Activated T-cell treated with anti-CD3 and anti-CD28 coated beads, Interleukin-2, amount 50 U/mL, for 48 hours (primary cell): ENCODE data around the gene SAMD9L.
"Not testable (repeated sequence)": the region's sequence is repeated elsewhere in the genome, so short reads cannot be mapped to it uniquely, and the experiment has no call there.

Experiments
- DNase-seq, 2 experiments: peaks; one replicate each; pipeline ENCODE4 v3.0.0-alpha.2; 2020

Gene SAMD9L

GRCh38 chr7:93145354-93145753, 2.8 kb downstream of the SAMD9L start:
- DNase-seq = no peak

- no peak for DNase-seq
Measured at GRCh38 chr7:93142127-93142526, 6.1 kb downstream of the SAMD9L start.

- no peak for DNase-seq
Measured at GRCh38 chr7:93140582-93141191, 7.5 kb downstream of the SAMD9L start.

GRCh38 chr7:93138576-93138975, 9.6 kb downstream of the SAMD9L start:
- DNase-seq = no peak

- no peak for DNase-seq
Measured at GRCh38 chr7:93133005-93133404, 15.2 kb downstream of the SAMD9L start.

- DNase-seq = no peak
Measured at GRCh38 chr7:93132216-93132615, 16.0 kb downstream of the SAMD9L start.

GRCh38 chr7:93126954-93127353, 21.2 kb downstream of the SAMD9L start:
- not testable (repeated sequence) for DNase-seq

- not testable (repeated sequence) for DNase-seq
Measured at GRCh38 chr7:93123532-93123931, 24.7 kb downstream of the SAMD9L start.

- no peak for DNase-seq
Measured at GRCh38 chr7:93120592-93121549, 27.3 kb downstream of the SAMD9L start.

- DNase-seq = no peak
Measured at GRCh38 chr7:93119191-93119905, 28.8 kb downstream of the SAMD9L start.

GRCh38 chr7:93117852-93118530, 30.2 kb downstream of the SAMD9L start, which contains the start of gene SAMD9:
TSS of gene SAMD9 (minus strand) at chr7:93117979. CDS start at chr7:93106097, 11,882 bp downstream.
- peak; percentile 31 to 41 for DNase-seq

GRCh38 chr7:93117327-93117726, 30.9 kb downstream of the SAMD9L start:
- DNase-seq = no peak

- DNase-seq = peak; percentile 47 to 53
Measured at GRCh38 chr7:93115796-93116195, 32.4 kb downstream of the SAMD9L start.

- DNase-seq = no peak
Measured at GRCh38 chr7:93108003-93108402, 40.2 kb downstream of the SAMD9L start.

GRCh38 chr7:93097388-93097787, 50.8 kb downstream of the SAMD9L start:
- no peak for DNase-seq

GRCh38 chr7:93092757-93093370, 55.3 kb downstream of the SAMD9L start:
- DNase-seq = no peak
